Measurements from ENCODE around the gene LSAMP.
"Not testable (repeated sequence)": the region's sequence is repeated elsewhere in the genome, so short reads cannot be mapped to it uniquely, and the experiment has no call there.

Gene LSAMP

GRCh38 chr3:115891006-115891636, 554.2 kb downstream of the LSAMP start:
- DNase-seq (ENCODE audit: low read depth), result no peak

DNA sequence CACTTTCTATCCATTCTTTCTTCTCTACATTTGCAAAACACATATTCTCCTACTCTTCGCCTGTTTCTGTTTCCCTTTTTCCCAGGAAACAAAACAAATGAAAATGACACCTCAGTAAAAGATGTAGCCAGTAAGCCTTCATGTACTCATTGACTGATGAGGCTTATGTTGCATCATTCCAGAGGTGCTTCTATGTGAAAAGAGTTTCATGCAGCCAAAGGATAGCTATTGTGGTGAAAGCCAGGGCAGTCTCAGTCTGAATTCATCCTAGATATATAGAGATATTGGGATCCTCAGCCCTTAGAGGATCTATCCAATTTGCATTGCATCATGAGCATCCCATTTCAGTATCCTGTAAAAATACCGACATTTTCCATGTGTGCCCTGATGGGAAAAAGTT, 554.7 kb downstream of the LSAMP start:
- no peak for DNase-seq (ENCODE audit: low read depth)

DNA sequence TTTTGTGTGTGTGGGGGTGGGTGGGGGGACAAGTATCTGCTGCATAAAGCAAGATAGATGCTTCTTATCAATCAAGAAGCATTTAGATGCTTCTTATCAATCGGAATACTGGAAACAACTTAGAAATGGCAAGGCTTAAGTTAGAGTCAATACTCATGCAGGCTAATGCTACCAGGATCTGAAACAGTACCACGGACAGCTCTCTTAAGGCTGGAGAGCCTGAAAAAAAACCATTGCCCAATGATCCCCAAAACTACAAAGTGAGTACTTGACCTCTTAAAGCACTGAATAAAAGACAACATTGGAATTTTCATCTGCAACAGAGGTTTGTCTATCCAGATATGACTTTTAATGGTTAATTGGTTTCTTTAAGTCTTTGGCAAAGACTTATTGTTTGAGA, 559.7 kb downstream of the LSAMP start:
- no peak for DNase-seq (ENCODE audit: low read depth)

DNA sequence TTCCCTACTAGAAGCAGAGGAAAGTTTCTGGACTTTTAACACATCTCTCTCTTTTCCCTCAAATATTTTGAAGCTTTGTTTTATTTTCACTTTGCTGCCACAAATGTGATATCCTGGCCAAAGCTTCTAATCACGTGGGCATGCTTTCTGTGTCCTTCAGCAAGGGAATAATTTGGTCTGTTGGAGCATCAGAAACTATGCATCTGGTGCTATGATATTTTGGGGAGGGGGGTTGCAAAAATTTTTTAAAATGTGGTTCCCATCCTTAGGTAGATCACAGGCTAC, 567.7 kb downstream of the LSAMP start:
- no peak for DNase-seq (ENCODE audit: low read depth)

- no peak for DNase-seq (ENCODE audit: low read depth)
Measured at GRCh38 chr3:115876876-115877614, 568.2 kb downstream of the LSAMP start.

GRCh38 chr3:115875460-115875859, 569.8 kb downstream of the LSAMP start:
- DNase-seq (ENCODE audit: low read depth), result no peak

GRCh38 chr3:115871735-115872134, 573.6 kb downstream of the LSAMP start:
- no peak for DNase-seq (ENCODE audit: low read depth)

- no peak for DNase-seq (ENCODE audit: low read depth)
Measured at GRCh38 chr3:115864911-115865310, 580.4 kb downstream of the LSAMP start.

DNA sequence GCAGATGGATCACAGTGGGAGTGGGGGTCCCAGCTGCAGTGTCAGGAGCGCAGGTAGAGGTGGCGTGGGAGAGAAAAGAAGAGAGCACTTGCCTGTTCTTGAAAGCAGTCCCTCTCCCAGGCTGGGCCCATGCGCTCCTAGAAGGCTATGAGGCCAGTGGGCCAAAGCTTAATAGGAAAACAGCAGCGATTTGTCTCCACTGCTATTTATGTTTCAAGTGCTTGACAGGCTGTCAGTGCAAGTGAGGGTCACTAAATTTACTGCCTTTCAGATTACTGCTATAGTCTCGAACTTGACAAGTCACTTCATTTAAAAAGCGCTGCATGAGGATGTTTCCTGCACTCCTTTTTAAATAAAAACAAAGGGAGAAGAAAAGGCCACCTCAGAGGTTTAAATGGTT, 582.4 kb downstream of the LSAMP start:
- DNase-seq (ENCODE audit: low read depth), result no peak

- DNase-seq (ENCODE audit: low read depth), result no peak
Measured at GRCh38 chr3:115862099-115862498, 583.2 kb downstream of the LSAMP start.

GRCh38 chr3:115861166-115861733, 584.0 kb downstream of the LSAMP start:
- DNase-seq (ENCODE audit: low read depth), result no peak

GRCh38 chr3:115860766-115861165, 584.5 kb downstream of the LSAMP start:
- DNase-seq (ENCODE audit: low read depth), result no peak

DNA sequence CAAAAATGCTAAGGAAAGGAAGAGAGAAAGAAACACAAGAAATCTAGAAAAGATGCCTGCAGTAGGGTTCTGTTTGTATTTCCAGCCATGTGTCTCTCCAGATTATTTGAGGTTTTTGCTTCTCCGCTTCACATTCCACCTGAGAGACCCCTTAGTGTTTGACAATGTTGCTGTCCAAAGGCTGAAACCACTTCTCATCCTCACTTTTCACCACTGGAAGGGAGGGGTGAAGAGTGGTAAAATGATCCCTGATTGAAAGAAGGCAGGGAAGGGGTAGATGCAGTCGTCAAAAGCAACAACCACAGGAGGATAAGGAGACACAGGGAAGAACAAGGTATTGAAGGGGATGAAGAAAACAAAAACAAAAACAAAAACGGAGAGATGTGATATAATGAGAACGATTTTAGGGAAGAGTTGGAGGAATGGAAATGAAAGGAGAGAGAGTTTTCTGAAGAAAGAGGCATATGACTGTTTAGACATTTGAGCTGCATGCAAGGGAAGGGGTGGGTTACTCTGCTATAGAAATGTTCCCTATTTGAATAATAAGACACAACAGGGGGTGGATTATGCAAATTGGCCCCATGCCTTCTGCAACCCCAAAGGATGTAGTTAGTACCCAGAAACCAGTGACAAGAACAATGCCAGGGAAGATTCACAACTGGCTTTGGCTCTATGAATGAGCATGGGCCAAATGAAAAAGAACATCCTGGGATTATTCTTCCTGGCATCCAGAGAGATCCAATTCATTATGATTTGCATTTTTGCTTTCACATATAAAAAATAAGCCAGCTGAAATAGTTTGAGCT, 586.1 kb downstream of the LSAMP start:
- DNase-seq (ENCODE audit: low read depth), result no peak

DNA sequence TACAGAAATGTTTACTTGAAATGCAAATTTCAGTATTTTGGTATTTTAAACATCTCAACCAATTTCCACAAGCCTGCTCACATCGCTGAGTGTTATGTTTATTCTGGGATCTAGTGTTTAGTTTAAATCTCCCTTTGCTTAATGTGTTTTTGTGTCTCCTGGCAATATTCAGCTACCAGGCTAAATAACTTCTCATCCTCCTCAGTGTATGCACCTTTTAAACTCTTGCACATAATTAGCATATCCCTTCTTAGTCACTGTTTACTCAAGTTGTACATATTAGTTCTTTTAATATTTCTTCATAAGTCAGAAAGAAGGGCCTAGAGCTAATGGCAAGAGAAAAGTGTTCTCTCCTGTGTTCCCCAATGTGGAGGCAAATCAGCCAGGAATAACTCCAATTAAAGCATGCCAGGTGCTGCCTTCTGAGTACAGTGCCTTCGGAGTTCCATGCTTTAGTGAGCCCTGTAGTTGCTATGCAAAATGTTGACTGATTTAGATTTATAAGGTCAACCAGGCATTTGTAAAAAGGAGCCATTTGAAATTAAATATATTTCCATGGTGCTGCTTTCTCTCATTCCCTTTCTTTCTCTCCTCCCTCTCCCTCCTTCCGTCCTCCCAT, 587.7 kb downstream of the LSAMP start:
- DNase-seq (ENCODE audit: low read depth), result no peak

GRCh38 chr3:115855911-115856310, 589.4 kb downstream of the LSAMP start:
- no peak for DNase-seq (ENCODE audit: low read depth)

DNA sequence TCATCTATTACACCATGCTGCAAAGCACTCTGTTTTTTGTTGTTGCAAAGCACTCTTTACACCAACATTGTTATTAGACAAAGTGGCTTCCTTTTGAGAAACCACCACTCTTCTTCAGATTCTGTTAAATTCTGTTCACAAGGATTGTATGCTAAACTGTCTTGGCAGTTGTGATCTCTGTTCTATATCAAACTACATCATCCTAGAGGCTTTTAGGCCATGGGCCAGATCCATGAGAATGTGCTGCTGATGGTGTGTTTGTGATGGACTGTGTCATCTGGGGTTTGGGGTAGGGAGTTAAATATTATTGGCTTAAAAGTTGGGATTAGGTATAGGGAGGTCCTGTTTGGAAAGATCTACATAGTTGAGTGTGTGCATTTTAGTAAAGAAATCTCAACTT, 592.2 kb downstream of the LSAMP start:
- no peak for DNase-seq (ENCODE audit: low read depth)

- no peak for DNase-seq (ENCODE audit: low read depth)
Measured at GRCh38 chr3:115852278-115852677, 593.0 kb downstream of the LSAMP start.

GRCh38 chr3:115851571-115851970, 593.7 kb downstream of the LSAMP start:
- DNase-seq (ENCODE audit: low read depth), result no peak

GRCh38 chr3:115848641-115849040, 596.6 kb downstream of the LSAMP start:
- no peak for DNase-seq (ENCODE audit: low read depth)

DNA sequence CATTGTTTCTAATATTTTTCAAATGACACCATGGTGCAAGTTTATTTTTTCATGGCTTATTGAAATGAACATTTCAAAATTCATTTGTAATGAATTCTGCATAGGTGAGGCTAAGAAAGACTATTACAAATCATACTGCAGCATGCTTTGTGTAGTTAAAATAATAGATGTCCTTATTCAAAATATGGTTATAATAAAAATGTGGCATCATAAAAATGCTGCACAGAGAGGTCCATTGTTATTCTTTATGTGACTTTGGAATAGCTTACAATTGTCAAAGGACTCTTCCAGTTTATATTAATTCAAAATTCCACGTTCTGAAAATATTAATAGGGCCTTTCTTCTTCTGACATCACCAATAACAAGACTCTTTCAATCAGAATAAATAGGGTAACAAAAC, 599.3 kb downstream of the LSAMP start:
- DNase-seq (ENCODE audit: low read depth), result no peak

GRCh38 chr3:115844729-115845128, 600.6 kb downstream of the LSAMP start:
- not testable (repeated sequence) for DNase-seq (ENCODE audit: low read depth)

- no peak for DNase-seq (ENCODE audit: low read depth)
Measured at GRCh38 chr3:115843206-115843605, 602.1 kb downstream of the LSAMP start.

- no peak for DNase-seq (ENCODE audit: low read depth)
Measured at GRCh38 chr3:115839246-115839645, 606.0 kb downstream of the LSAMP start.

Measured in CMK (cell line).